ENCODE measurements around the gene DTNB. TPM values are rescaled to one million over a fixed set of nuclear protein-coding genes. Genes with fewer than 3 reads are reported as not detected.

The DTNB gene
- total RNA-seq, 1 donor from 2014 or later: 14.3 TPM

- DNase-seq (ENCODE audit: low spot score) (no peak), ATAC-seq (no peak)
These were observed 194.6 kb downstream of the DTNB start for GRCh38 chr2:25478736-25479135.

- no peak for ATAC-seq
- DNase-seq (ENCODE audit: low spot score): no peak
These were observed 199.5 kb downstream of the DTNB start for GRCh38 chr2:25473758-25474340.

- DNase-seq (ENCODE audit: low spot score) (no peak), ATAC-seq (no peak)
These were observed 200.2 kb downstream of the DTNB start for GRCh38 chr2:25473131-25473530.

- ATAC-seq (no peak), DNase-seq (ENCODE audit: low spot score) (no peak)
These were observed 202.6 kb downstream of the DTNB start for GRCh38 chr2:25470806-25471205.

- ATAC-seq: no peak
- DNase-seq (ENCODE audit: low spot score): no peak
These were observed 205.6 kb downstream of the DTNB start for GRCh38 chr2:25467743-25468142.

- ATAC-seq (no peak), DNase-seq (ENCODE audit: low spot score) (no peak)
These were observed 211.4 kb downstream of the DTNB start for GRCh38 chr2:25462021-25462420.

GRCh38 chr2:25460261-25460905, 213.0 kb downstream of the DTNB start:
- DNase-seq (ENCODE audit: low spot score) (no peak), ATAC-seq (no peak)

GRCh38 chr2:25454824-25455611, 218.4 kb downstream of the DTNB start:
- DNase-seq (ENCODE audit: low spot score) (no peak), ATAC-seq (peak; percentile 81)

- ATAC-seq: no peak
- no peak for DNase-seq (ENCODE audit: low spot score)
These were observed 220.0 kb downstream of the DTNB start for GRCh38 chr2:25453199-25453905.

- DNase-seq (ENCODE audit: low spot score) (no peak), ATAC-seq (peak; percentile 67)
These were observed 224.6 kb downstream of the DTNB start for GRCh38 chr2:25448808-25449207.

GRCh38 chr2:25447018-25447417, 226.4 kb downstream of the DTNB start:
- no peak for ATAC-seq
- no peak for DNase-seq (ENCODE audit: low spot score)

- ATAC-seq (no peak), DNase-seq (ENCODE audit: low spot score) (no peak)
These were observed 227.3 kb downstream of the DTNB start for GRCh38 chr2:25446122-25446521.

GRCh38 chr2:25445464-25445863, 227.9 kb downstream of the DTNB start:
- DNase-seq (ENCODE audit: low spot score): no peak
- ATAC-seq: no peak

GRCh38 chr2:25444608-25445270, 228.6 kb downstream of the DTNB start:
- ATAC-seq (no peak), DNase-seq (ENCODE audit: low spot score) (no peak)

- ATAC-seq: no peak
These were observed 229.6 kb downstream of the DTNB start for GRCh38 chr2:25443766-25444165.

GRCh38 chr2:25441353-25441752, 232.0 kb downstream of the DTNB start:
- no peak for DNase-seq (ENCODE audit: low spot score)
- no peak for ATAC-seq

More at GRCh38 chr2:25443766-25444165, 229.6 kb downstream of the DTNB start:
- DNase-seq (ENCODE audit: low spot score): no peak

- DNase-seq (ENCODE audit: low spot score) (no peak), ATAC-seq (no peak)
These were observed 234.6 kb downstream of the DTNB start for GRCh38 chr2:25438793-25439192.

- no peak for DNase-seq (ENCODE audit: low spot score)
- ATAC-seq: no peak
These were observed 235.3 kb downstream of the DTNB start for GRCh38 chr2:25437881-25438662.

GRCh38 chr2:25435421-25435820, 238.0 kb downstream of the DTNB start:
- no peak for ATAC-seq

GRCh38 chr2:25431604-25432003, 241.8 kb downstream of the DTNB start:
- DNase-seq (ENCODE audit: low spot score) (no peak), ATAC-seq (no peak)

More at GRCh38 chr2:25435421-25435820, 238.0 kb downstream of the DTNB start:
- no peak for DNase-seq (ENCODE audit: low spot score)

All from left lobe of liver (tissue), 2 donors.